IPS-15b (cell line): ENCODE data around the gene BEST3.

Experiments used
- H3K27me3 ChIP-seq: one replicate; pipeline ENCODE4 v1.6.1; 2013; ENCODE audit warnings: low read length; ENCODE audit not compliant: control insufficient read depth, insufficient read depth
- H3K36me3 ChIP-seq: one replicate; pipeline ENCODE4 v1.6.1; 2013; ENCODE audit warnings: low read length; ENCODE audit not compliant: control insufficient read depth, insufficient read depth
- H3K4me1 ChIP-seq: one replicate; pipeline ENCODE4 v1.6.1; 2013; ENCODE audit warnings: mild to moderate bottlenecking, low read length; ENCODE audit not compliant: control insufficient read depth, insufficient read depth
- H3K4me3 ChIP-seq: one replicate; pipeline ENCODE4 v1.5.1; 2013; ENCODE audit warnings: low read depth, low read length
- H3K9ac ChIP-seq: one replicate; pipeline ENCODE4 v1.6.1; 2013; ENCODE audit warnings: low read depth, mild to moderate bottlenecking, low read length
- H3K9me3 ChIP-seq: one replicate; pipeline ENCODE4 v1.6.1; 2013; ENCODE audit warnings: mild to moderate bottlenecking, low read length; ENCODE audit not compliant: control insufficient read depth, insufficient read depth

BEST3 gene

DNA sequence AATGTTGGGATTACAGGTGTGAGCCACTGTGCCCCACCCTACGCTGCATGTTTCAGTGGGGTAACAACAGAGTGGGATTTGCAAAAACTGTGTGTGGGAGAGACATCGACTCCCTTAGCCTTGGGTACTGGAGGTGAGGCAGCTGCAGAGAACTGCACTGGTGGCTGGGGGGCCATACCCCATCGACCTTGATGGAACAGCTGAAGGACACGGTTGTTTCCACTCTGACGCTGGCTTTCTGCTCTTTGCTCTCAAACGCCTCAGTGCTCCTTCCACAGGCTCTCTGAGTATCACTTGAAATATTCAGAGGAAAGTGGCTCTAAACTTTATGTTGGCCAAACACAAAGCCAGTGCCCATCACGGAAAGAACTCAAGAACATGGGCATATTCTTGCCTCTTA is 57.6 kb downstream of the BEST3 start:
- H3K27me3 ChIP-seq = no peaks in the 10 kb centered on the region
- no peaks in the 10 kb centered on the region for H3K4me1 ChIP-seq
- no peaks in the 10 kb centered on the region for H3K36me3 ChIP-seq
- H3K9ac ChIP-seq = no peak overlapping the region
- no peaks in the 10 kb centered on the region for H3K9me3 ChIP-seq
- no peak overlapping the region for H3K4me3 ChIP-seq

DNA sequence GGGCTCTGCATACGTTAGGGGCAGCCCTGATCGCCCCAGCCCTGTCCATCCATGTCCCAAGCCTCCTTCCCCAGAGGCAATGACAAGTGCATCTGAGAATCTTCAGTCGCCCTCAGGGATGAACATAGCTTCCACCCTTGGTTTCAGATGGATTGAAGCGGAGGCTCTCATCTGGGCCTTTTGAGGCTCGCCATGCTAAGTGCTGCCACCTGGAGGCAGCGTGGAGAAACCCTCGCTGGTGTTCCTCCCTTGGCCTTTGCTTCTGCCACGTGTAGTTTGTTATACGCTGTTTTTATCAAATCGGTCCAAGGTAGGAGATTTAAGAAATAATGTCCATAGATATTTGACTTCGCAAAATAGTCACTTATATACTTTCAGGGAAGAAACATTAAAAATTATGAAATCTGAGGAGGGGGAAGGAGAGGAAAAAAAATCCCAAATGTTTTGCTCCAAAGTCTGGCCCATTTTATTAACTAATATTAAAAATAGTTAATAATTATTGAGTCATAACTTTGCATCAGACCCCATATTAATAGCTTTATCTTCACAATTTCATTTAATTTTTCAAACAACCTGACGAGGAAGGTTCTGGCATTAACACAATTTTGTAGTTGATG is 59.6 kb downstream of the BEST3 start:
- Histone ChIP-seq H3K36me3 (no peaks in the 10 kb centered on the region), H3K27me3 (no peaks in the 10 kb centered on the region), H3K9ac (no peak overlapping the region), H3K4me1 (no peaks in the 10 kb centered on the region), H3K4me3 (no peak overlapping the region), H3K9me3 (no peaks in the 10 kb centered on the region)

DNA sequence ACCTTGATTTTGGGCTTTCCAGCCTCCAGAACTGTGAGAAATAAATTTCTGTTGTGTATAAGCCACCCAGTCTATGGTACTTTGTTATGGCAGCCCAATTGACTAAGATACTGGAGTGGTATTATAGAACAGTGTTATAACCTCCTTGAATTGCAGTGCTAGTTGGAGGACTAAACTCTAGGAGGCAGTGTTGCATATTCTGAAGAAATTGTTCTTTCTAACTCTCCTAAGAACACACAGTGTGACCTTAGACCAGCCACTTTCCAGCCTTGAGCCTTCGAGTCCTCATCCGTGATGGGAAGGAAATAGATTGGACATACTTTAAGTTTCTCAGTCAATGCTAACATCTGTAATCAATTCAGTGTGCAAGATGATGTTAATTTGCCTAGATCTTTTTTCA is 66.0 kb downstream of the BEST3 start:
- Histone ChIP-seq H3K9me3 (no peaks in the 10 kb centered on the region), H3K4me3 (no peak overlapping the region), H3K36me3 (no peaks in the 10 kb centered on the region), H3K4me1 (no peaks in the 10 kb centered on the region), H3K9ac (no peak overlapping the region), H3K27me3 (no peaks in the 10 kb centered on the region)

DNA sequence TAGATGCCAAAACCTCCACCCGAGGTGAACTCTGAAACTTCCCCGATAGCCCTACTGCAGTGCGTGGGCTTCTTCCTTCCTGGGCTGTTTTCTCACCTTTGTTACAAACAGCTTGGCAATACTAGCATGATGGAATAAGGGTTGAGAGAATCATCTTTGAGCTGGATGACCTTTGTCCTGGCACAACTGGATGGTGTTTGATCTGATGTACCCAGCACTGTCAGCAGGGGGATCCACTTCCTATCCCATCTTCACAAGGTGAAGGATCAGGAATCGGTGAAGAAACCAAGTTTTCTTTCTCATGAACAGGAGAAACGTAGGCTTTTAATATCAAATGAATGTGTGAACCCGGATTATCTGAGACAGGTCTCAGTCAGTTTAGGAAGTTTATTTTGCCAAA is 68.9 kb downstream of the BEST3 start:
- Histone ChIP-seq H3K9ac (no peak overlapping the region), H3K36me3 (no peaks in the 10 kb centered on the region), H3K9me3 (no peaks in the 10 kb centered on the region), H3K4me1 (no peaks in the 10 kb centered on the region), H3K27me3 (no peaks in the 10 kb centered on the region), H3K4me3 (no peak overlapping the region)

DNA sequence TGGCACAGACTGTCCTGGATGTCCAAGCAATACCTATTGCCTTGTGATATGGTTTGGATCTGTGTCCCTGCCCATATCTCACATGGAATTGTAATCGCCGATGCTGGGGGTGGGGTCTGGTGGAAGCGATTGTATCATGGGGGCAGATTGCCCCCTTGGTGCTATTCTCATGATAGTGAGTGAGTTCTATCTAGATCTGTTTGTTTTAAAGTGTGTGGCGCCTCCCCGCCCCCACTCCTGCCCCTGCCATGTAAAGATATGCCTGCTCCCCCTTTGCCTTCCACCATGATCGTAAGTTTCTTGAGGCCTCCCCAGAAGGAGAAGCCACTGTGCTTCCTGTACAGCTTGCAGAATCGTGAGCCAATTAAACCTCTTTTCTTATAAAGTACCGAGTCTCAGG is 71.6 kb downstream of the BEST3 start:
- Histone ChIP-seq H3K36me3 (no peaks in the 10 kb centered on the region), H3K9me3 (no peaks in the 10 kb centered on the region), H3K27me3 (no peaks in the 10 kb centered on the region), H3K9ac (no peak overlapping the region), H3K4me3 (no peak overlapping the region), H3K4me1 (no peaks in the 10 kb centered on the region)

DNA sequence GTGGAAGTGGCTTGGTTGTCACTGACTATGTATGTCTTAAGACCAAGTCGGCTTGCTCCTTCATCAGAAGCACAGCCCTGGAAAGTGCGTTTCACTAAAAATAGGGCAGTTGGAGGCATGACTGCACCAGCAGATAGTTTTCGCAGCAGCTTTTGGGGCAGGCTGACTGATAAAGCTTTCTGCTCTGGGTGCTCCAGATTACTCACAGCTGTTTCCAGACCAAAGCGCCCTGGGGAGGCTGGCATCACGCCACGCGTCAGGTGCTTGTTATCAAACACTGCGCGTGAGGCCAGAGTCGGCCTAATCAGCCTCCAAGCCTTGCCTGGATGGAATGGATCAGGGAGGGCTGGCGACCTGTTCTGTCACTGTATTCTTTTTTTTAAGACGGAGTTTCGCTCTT is 75.1 kb downstream of the BEST3 start:
- H3K4me3 ChIP-seq = no peak overlapping the region
- no peaks in the 10 kb centered on the region for H3K9me3 ChIP-seq
- no peaks in the 10 kb centered on the region for H3K4me1 ChIP-seq
- H3K27me3 ChIP-seq = no peaks in the 10 kb centered on the region
- no peaks in the 10 kb centered on the region for H3K36me3 ChIP-seq
- H3K9ac ChIP-seq = no peak overlapping the region

DNA sequence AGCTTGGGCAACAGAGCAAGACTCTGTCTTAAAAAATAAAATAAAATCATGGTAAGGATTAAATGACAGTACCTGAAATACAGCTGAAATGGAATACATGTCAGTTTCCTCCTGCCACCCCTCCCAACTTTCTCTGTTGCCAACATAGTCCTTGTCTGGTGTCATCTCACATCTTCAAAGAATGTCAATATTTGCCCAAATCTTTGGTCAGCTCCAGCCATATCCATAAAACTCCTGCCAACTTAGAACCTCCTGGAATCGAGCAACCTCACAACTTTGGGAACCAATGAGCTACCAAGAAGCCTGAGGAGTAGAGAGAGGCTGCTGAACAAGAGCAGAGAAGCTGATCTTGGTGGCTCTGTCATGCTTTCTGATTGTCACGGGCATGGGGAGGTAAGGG is 77.6 kb downstream of the BEST3 start:
- Histone ChIP-seq H3K36me3 (no peaks in the 10 kb centered on the region), H3K4me1 (no peaks in the 10 kb centered on the region), H3K27me3 (no peaks in the 10 kb centered on the region), H3K9me3 (no peaks in the 10 kb centered on the region), H3K4me3 (no peak overlapping the region), H3K9ac (no peak overlapping the region)

DNA sequence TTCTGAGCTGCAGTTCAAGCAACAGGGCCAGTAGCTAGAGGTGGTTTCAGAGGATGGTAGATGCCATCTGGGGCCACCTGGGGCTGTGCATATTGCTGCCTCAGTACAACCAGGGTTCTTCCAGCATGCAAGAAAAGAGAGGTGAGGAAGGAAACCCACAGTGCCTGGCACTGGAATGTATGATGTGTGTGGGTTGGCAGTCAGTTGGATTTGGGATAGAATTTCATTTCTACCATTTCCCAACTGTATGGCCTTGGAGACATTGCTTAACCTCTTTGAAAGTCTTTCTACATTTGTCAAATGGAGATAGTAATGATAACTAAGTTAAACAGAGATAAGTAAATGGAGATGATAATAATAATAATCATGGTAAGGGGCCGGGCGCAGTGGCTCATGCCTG is 78.2 kb downstream of the BEST3 start:
- Histone ChIP-seq H3K9me3 (no peaks in the 10 kb centered on the region), H3K27me3 (no peaks in the 10 kb centered on the region), H3K9ac (no peak overlapping the region), H3K4me3 (no peak overlapping the region), H3K4me1 (no peaks in the 10 kb centered on the region), H3K36me3 (no peaks in the 10 kb centered on the region)

DNA sequence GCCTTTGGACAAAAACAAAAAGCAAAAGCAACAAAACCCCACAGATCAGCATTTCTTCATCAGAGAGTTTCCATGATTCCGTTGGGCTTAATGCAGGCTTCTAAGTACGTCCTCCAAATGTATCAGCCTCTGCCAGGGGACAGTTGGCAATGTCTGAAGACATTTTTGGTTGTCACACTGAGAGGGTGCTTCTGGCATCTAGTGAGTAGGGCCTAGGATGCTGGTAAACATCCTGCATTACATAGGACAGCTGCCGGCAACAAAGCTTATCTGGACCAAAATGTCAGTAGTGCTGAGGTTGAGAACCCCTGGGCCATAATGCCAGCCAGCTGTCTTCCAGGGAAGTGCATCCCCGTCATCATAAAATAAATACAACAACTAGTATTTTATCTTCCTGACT is 79.0 kb downstream of the BEST3 start:
- Histone ChIP-seq H3K4me3 (no peak overlapping the region), H3K4me1 (no peaks in the 10 kb centered on the region), H3K9ac (no peak overlapping the region), H3K36me3 (no peaks in the 10 kb centered on the region), H3K27me3 (no peaks in the 10 kb centered on the region), H3K9me3 (no peaks in the 10 kb centered on the region)

DNA sequence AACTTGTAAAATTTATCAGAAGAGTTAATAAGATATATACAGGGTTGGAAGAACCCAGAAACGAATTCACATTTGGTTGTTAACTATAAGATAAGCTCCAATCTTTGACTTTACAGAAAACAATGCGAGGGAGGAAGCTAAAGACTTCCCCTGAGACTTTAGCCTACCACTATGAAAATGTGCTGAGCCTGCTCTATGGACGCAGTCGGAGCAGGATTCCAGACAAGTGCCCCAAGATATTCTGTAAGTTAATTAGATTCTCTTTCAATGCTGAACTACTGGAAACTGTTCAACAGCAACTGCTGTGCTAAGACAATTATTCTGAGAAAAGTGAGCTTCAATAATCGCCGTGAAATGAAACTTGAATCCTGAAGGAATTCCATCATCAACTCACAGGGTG is 80.1 kb downstream of the BEST3 start:
- Histone ChIP-seq H3K9ac (no peak overlapping the region), H3K36me3 (no peaks in the 10 kb centered on the region), H3K27me3 (no peaks in the 10 kb centered on the region), H3K4me1 (no peaks in the 10 kb centered on the region), H3K4me3 (no peak overlapping the region), H3K9me3 (no peaks in the 10 kb centered on the region)

DNA sequence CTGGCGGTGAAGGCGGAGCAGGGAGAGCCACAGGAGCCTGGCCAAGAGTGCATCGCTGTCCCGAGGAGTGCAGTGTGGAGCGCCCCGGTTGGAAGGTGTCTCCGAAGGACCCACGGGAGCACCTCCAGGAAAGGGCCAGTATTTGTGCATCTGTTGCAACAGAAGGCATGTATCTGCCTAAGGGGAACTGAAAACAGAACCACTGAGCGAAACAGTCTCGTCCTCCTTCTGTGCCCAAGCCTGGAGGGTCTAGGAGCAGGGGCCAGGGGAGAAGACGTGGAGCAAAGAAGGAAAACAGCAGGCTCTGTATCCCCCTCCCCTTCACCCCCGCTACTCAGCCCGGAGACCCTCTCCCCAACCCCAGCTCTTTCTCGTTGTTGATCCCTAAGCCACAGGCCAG is 83.1 kb downstream of the BEST3 start:
- H3K4me3 ChIP-seq = no peak overlapping the region
- no peaks in the 10 kb centered on the region for H3K27me3 ChIP-seq

DNA sequence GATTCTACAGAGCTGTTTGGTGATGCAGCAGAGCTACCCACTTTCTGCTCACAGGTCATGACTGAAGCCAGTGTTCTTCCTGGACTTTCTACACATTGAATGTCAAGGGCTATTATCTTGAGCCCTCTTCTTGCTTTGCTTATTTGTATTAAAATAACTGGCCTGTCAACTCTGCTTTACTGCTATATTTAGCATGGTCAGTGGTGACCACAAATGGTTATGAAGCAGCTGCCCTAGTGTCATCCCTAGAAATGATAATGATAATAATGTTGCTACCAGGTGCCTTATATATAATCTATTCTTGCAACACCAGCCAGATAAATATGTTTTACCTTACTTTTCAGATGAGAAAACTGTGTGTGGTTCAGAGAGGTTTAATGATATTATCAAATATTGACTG is 85.8 kb downstream of the BEST3 start:
- Histone ChIP-seq H3K36me3 (no peaks in the 10 kb centered on the region), H3K4me1 (no peaks in the 10 kb centered on the region), H3K27me3 (no peaks in the 10 kb centered on the region), H3K9me3 (no peaks in the 10 kb centered on the region), H3K9ac (no peak overlapping the region), H3K4me3 (no peak overlapping the region)

More for the DNA sequence above, 83.1 kb downstream of the BEST3 start:
- Histone ChIP-seq H3K36me3 (no peaks in the 10 kb centered on the region), H3K4me1 (no peaks in the 10 kb centered on the region), H3K9ac (no peak overlapping the region), H3K9me3 (no peaks in the 10 kb centered on the region)
